ENCODE results near the gene CTNND2.

CTNND2 gene

GRCh38 chr5:11052871-11053270 is 851.4 kb downstream of the CTNND2 start:
- no peak for DNase-seq (ENCODE audit: low read depth in 1 of 2, low spot score in 1 of 2)

DNA sequence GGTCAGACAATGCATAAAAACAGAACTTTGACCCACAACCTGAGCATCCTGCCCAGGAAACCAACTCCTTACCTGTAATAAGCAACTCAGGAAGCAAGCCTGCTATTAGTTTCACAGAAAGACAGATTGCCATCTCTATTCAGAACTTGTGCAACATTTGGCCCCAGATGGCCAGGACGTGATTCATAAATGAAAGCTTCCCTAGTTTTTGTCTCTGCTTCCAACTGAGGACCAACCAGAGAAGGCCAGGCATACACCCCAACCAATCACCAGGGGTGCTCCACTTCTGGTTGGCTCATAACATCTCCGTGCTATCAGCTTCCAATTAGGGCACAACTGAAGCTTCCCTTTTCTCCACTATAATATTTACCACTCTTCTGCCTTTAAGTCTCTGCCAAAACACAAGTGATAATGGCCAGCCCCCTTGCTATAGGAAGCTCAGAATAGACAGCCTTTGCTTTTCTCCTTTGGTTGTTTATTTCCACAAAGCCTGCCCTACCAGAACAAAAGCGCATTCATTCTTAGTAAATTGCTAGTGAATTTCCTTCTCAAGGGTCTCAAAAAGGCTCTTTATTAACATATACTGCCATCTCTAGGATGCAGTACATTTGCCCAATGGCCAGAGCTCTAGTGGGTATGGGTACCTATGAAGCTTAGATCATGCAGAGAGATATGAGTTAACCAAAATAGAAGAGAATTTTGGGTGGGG is 853.5 kb downstream of the CTNND2 start:
- no peak for DNase-seq (ENCODE audit: low read depth in 1 of 2, low spot score in 1 of 2)

DNA sequence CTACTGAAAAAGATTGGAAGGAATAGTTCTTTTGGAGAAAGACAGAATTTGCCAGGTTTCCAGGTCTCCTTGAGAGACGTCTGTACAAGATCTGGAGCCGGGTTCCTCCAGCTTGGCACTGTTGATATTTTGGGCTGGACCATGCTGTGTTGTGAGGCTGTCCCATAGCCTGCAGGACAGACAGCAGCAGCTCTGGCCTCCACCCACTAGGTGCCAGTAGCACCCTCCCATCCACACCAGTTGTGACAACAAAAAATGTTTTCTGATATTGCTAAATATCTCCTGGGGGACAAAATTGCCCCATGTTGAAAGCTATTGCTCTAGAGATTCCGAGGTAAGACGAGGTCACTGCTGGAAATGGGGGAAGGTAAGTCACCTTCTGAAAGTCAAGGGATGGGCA is 855.5 kb downstream of the CTNND2 start:
- no peak for DNase-seq (ENCODE audit: low read depth in 1 of 2, low spot score in 1 of 2)

DNA sequence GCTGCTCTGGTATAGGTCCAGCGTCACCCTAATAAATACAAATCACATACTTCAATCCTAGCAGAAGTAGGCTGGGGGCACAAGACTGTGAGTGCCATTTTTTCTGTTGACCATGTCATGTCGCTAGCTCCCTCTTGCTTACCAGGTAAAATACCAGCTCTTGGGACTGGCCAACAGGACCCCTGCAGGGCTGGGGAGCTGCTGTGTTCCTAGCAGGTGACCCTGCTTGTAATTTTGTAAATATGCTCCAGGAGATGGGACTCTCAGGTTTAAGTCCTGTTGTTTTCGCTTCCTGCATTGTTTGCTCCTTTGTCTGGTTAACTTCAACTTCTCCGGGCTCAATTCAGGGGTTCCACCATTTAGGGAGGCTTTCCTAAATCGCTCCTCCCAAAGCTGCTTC is 856.6 kb downstream of the CTNND2 start:
- DNase-seq (ENCODE audit: low read depth in 1 of 2, low spot score in 1 of 2) = no peak

DNA sequence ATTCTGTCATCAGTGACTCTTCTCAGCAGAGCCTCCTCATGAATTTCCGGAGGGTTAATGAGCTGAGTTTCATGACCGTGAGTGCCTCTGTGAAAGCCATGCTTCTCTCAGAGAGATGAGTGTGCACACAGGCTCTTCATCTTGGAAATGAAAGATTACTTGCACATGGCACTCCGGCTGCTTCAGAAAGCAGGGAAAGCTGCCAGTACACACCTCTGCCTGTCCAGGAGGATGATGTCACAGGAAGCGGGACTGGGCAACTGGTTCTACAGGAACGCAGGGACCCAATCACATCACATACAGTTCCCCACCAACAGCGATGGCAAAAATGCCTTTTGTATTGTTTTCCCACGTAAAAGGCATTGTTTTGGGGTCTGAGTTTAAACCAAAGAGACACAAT is 857.2 kb downstream of the CTNND2 start:
- no peak for DNase-seq (ENCODE audit: low read depth in 1 of 2, low spot score in 1 of 2)

GRCh38 chr5:11046160-11046559 is 858.1 kb downstream of the CTNND2 start:
- DNase-seq (ENCODE audit: low read depth in 1 of 2, low spot score in 1 of 2) = no peak

- DNase-seq (ENCODE audit: low read depth in 1 of 2, low spot score in 1 of 2) = no peak
Measured at GRCh38 chr5:11045411-11045810, 858.8 kb downstream of the CTNND2 start.

- DNase-seq (ENCODE audit: low read depth in 1 of 2, low spot score in 1 of 2) = no peak
Measured at GRCh38 chr5:11044581-11044980, 859.7 kb downstream of the CTNND2 start.

DNA sequence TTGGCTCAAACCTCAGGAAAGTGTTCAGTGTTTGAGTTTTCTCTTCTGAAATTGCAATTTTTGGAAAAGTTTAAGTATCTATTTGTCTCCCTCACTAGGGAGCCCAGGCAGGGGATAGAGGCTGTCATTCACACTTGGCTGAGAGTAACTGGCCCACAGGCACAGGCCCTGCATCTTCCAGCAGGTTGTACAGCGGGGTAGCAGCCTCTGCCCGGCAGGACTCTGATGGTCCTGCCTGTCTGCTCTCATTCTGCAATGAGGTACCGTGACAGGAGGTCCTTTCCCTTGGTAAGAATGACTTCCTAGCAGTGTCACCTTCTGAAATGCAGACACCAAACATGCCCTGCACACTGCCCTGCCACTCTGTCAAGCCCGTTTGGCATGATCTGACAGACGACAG is 860.4 kb downstream of the CTNND2 start:
- DNase-seq (ENCODE audit: low read depth in 1 of 2, low spot score in 1 of 2) = no peak

GRCh38 chr5:11040345-11040744 is 863.9 kb downstream of the CTNND2 start:
- no peak for DNase-seq (ENCODE audit: low read depth in 1 of 2, low spot score in 1 of 2)

DNA sequence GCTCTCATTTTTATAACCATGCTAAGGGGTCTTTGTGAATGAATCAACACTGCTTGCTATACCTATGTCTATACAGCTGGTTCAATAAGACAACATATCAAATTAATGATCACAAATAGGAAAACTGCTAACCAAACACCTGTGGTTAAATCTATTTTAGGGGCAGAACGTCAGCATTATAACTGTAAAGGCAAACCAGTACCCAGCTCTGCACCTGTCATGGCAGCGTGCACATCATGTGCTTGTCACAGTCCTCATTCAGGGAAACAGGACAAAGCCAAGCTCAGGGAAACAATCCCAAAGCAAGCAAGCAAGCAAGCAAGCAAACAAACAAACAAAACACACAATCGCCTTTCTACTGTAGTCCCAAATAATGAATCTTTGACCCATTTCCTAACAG is 865.5 kb downstream of the CTNND2 start:
- no peak for DNase-seq (ENCODE audit: low read depth in 1 of 2, low spot score in 1 of 2)

- no peak for DNase-seq (ENCODE audit: low read depth in 1 of 2, low spot score in 1 of 2)
Measured at GRCh38 chr5:11037941-11038340, 866.3 kb downstream of the CTNND2 start.

DNA sequence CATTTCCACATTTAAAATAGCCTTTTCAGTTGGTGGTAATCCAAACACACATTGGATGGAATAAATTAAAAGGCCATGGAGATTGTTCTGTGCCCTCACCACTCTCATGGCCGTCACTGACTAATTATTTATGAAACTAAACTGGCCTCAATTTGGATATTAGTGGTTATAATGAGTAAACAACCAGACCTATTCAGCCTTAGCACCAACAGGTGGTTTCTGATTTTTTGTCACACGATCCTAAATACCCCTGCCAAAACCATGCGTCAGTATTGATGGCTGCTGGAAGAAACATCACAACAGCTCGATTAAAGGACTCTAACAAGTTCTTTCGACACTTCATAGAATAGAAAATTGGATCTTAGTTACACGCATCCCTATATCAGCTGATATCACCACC is 867.2 kb downstream of the CTNND2 start:
- DNase-seq (ENCODE audit: low read depth in 1 of 2, low spot score in 1 of 2) = no peak

DNA sequence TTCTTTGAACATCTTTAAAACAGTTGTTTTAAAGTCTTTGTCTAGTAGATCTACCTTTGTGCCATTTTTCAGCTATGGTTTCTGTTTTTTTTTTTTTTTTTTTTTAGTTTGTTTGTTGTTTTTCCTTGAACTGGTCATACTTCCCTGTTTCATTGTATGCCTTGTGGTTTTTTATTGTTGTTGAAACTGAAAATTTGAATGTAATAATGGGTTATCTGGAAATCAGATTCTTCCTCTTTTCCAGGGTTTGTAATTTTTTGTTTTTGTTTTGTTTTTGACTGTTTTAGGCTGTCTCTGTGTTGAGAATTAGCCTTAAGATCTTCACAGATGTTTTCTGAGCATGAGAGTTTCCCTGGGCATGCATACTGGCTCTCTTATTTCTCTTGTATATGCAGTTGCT is 873.6 kb downstream of the CTNND2 start:
- no peak for DNase-seq (ENCODE audit: low read depth in 1 of 2, low spot score in 1 of 2)

DNA sequence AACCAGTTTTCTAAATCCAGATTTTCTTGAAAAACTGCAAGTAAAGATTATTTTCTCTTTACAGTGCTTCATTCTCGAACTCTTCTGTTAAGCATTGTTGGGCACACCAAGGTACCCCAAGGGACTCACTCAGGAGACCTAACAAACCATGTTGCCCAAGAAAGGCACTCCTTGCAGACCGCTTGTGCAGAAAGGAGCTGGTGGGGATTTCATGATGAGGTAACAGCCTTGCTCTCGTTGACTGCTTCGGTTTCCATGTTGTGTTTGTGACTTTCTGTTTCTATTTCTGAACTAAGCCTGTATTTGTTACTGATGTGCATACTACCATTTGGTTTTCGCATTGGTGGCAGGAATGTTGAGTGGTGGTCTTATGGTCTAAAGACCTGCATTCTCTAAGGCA is 876.6 kb downstream of the CTNND2 start:
- no peak for DNase-seq (ENCODE audit: low read depth in 1 of 2, low spot score in 1 of 2)

GRCh38 chr5:11026543-11026942 is 877.7 kb downstream of the CTNND2 start:
- no peak for DNase-seq (ENCODE audit: low read depth in 1 of 2, low spot score in 1 of 2)

GRCh38 chr5:11023945-11024344 is 880.3 kb downstream of the CTNND2 start:
- no peak for DNase-seq (ENCODE audit: low read depth in 1 of 2, low spot score in 1 of 2)

DNA sequence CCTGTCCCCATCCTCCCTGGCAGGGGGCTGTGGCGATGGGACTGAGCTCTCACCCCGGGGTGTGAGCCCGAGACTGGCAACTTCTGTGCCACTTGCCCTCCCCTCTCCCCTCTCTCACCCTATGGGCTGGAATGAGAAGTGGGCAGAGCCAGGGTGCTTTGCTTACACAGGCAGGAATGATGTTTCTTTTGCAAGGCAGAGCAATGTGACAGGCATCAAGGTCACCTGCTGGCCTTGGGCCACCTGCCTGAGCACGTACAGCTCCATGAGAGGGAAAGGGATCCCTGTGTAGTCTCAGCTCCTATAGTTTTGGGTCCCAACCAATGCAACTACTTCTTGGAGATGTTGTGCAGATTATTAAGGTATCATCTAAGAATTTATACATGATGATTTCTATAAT is 890.5 kb downstream of the CTNND2 start:
- no peak for DNase-seq (ENCODE audit: low read depth in 1 of 2, low spot score in 1 of 2)

DNA sequence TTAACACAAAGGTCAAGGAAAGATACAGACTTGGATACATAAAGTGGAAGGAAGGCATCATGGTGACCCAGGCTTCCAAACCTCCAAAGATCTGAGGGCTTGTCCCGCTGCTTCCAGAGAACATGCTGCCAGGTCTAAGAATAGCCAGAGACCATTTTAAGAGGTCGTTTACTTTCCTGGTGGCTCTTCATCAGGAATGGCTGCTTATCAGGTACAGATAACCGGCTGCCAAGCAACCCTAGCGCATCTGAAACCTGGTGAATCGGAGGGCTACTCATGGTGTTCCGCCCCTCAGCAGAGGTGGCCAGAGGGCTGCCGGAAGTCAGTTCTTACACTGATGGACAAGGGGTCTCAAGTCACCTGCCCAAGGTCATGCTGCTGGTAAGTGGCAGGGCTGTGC is 892.0 kb downstream of the CTNND2 start:
- no peak for DNase-seq (ENCODE audit: low read depth in 1 of 2, low spot score in 1 of 2)

DNA sequence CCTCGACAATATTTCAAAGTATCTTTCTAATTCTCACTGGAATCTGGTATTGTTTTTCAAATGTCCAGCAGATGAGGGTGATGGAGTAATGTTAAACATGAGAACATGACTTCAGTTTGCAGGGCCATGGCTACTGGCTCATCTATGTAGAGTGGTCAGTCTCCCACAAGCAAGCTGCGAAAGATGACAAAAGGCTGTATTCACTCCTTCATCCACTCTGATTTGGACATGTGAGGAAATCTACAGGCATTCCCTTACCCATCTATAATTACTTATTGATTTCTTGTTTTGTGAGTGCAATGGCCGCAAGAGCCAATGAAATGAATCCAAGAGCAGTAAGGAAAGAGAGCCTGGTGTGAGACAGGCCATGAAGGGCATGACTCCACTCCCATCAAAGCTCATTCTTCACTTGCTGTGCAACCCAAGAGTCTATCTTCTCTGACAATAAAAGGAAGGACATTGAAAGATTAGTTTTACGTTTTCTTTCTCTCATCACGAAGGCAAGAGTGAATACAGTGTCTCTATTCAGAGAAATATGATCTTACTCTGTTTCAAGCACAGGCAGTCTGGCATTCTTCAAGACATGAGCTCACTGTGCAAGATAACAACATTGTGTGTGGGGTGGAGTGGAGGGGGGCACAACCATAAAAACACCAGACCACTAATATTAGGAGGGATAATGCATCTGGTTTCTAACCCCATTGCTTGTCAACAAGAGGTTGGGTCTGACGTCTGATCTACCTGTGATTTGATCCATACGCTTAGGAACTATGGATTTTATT is 893.6 kb downstream of the CTNND2 start:
- DNase-seq (ENCODE audit: low read depth in 1 of 2, low spot score in 1 of 2) = no peak

DNA sequence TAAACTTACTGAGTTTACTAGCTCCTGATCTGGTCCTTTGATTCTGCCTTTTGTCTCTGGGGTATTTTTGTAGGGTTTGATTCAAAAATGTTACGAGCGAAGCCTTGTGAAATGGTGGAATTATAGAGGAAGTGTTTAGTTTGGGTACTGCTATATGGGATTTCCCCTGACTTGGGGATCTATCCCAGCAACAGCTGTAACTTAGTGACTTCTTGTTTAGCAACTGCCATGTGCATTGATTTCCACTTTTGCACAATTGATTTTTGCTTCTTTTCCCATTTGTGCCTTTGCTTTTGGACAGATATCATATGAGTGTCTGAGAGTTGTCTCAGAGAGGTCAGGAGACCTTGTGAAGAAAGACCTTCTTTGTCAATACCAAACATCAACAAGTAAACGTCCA is 894.7 kb downstream of the CTNND2 start:
- no peak for DNase-seq (ENCODE audit: low read depth in 1 of 2, low spot score in 1 of 2)

GRCh38 chr5:11007269-11007870 is 896.9 kb downstream of the CTNND2 start:
- DNase-seq (ENCODE audit: low read depth in 1 of 2, low spot score in 1 of 2) = no peak
